Germinal center (tissue), 1 donor: Measurements from ENCODE around the gene TOM1L2.
A peak's percentile ranks its signal among the peaks of the same experiment; 100 is the strongest.
"Not testable (repeated sequence)": the region's sequence is repeated elsewhere in the genome, so short reads cannot be mapped to it uniquely, and the experiment has no call there.

Experiments
- DNase-seq: peaks from one replicate; pipeline ENCODE4 v3.0.0; 2012; ENCODE audit warnings: mixed read lengths, low spot score

The TOM1L2 gene

DNA sequence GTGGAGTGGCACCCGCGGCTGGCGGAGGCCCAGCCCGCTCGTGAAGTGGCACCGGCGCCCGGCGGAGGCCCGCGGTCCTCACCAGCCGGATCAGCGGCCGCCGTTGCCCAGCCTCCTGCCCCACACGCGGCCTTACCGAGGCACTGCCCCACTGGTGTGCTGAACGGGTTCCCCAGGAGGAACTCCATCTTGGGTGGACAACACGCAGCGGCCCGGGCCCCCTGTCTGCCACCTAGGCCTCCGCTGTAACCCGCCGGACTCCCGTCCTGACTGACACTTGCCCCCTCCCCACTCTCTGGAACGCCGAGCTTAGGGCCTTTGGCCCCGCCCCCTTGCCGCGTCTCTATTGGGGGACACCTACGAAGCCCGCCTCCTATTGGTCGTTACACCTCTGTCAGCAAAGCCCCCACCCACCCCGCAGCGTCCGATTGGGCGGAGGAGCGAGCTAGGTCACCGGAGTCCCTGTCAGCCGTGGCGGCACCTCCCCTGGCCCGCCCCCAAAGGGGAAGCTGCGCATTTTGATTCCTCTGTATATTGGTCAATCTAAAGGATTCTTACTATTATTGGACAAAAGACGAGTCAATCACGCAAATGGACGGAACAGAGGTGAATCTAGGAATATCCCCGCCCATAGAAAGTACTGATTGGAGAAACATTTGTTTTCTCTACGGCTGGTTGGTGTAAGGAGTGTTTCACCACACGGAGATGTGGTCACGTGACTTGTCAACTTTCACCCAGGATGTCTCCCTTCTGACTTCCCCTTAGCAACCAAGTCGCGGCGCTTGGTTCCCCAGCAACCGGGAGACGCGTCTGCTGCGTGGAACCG lies at the start of gene TOM1L2, which contains the start of gene DRC3:
Gene TOM1L2, minus strand, starts transcription at position 275 of the 826 bp plus-strand sequence. Its CDS starts 87 bp downstream, at position 188.
Gene DRC3, plus strand, starts transcription at position 737 of the 826 bp plus-strand sequence. CDS start 4,737 bp downstream, outside the sequence.
- peak; percentile 100 for DNase-seq

DNA sequence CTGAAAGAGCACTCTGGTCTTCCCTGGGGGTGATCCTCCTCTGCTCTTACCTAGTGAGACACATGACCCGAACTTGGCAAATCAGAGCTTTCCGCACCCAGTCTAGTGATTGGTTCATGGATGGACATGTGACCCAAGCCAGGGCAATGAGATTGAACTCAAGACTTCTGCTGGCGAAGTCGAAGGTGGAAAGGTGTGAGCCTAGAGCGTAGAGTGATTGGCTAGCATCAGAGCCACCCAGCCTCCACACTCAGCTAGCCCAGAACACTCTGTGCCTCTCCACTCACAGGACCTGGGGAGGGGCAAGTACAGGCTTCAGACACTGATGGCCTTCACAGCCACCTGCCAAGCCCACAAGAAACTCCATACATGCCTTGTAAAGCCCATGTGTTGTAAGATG lies 49.2 kb upstream of the TOM1L2 start:
- DNase-seq = no peak

DNA sequence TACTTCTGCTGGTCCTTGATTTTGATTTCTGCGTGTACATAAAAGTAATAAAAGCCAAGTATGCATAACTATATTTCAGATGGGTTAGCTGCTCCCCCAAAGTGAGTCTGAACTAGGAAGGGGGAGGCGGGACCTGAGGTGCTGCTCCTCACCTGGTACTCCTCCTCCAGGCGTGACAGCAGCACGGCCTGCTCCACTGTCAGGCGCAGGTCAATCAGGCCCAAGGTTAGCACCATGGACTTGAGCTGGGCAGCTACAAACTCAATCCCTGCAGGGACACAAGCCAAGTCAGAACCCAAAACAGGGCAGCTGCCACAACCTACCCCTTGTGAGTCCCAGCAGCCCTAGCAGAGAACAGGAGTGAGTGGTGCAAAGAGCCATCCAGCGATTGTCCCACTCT lies 48.8 kb upstream of the TOM1L2 start:
- no peak for DNase-seq

DNA sequence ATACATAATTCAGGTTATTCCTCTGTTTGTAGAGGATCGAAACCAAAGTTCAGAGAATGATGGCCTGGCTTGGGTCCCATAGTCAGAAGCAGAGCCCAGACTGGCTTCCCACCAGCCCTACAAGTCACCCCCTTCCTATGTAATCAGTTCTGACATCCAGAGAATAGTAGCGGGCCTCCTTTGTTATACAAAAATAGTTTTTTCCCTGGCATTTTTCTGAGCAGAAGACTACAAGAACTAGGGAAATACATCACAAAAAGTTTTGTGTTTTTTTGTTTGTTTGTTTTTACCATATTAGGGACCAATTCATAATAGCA lies 47.6 kb upstream of the TOM1L2 start:
- DNase-seq = no peak

DNA sequence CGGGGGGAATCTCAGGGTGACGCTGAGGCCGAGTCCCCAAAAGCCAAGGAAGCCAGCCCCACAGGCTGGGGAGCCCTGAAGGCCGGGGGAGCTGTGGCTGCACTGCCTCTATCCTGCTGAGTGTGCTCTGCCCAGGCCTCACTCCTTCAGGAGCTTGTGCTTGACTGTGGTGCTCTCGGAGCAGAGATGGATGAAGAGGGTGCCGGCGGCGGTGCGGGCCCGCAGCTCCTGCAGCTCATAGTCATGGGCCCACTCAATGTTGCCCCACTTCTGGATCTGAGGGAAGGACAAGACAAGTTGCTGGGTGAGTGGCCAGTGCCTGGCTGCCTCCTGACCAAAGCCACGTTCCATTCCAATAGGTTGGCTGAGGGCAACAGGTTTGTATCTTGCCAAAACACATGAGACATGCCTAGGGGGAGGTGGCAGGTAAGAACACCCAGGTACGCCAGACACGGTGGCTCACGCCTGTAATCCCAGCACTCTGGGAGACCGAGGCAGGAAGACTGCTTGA lies 46.3 kb upstream of the TOM1L2 start:
- DNase-seq = no peak

DNA sequence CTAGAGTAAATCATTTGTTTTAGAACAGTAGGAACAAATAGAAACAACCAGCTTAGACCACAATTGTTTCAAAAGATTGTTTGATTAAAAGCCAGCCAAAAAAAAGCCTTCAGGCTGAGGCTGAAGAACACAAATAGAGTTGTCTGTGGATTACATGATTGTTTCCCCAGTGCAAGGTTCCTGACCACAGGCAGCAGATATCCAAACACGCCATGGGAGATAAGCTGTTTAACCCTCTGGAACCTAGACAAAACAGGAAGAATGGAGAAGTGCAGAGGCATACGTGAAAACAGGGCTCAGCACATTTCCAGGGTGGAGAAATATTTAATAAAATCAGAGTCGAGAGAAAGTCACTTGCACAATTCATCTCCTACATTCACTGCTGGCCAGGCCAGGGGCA lies 45.8 kb upstream of the TOM1L2 start:
- no peak for DNase-seq

DNA sequence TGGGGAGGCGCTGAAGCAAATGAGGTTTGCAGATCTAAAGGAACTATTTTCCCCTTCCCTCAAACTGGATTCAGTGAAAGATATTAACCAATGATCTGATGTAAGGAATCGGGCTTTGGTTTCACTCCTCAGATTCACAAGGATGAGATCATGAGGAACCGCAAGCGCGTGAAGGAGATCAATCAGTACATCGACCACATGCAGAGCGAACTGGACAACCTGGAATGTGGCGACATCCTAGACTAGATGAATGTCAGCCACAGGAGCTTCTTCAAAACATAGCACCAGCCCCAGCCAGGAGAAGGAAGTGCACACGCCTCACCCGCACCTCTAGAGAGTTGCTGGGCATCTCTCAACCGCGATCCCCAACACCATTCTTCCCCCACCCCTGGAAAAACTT lies 44.2 kb upstream of the TOM1L2 start:
- DNase-seq = no peak

DNA sequence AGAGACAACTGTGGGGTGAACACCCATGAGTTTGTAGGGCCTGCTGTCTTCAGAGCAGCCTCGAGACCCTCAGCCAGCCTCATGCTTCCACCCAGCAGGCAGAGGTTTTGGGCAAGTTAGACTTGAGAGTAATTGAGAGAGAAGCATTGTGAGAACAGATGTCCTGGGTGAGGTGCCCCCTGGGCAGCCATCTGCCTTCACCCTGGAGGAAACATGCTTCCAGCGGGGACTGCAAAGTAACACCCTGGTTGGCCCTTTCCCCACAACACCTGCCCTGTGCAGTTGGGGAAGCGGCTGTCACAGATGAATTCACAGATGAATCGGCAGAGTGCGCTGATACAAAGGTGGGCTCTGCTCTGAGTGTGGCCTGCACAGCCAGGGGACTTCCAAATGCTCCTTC lies 43.4 kb upstream of the TOM1L2 start:
- DNase-seq = no peak

DNA sequence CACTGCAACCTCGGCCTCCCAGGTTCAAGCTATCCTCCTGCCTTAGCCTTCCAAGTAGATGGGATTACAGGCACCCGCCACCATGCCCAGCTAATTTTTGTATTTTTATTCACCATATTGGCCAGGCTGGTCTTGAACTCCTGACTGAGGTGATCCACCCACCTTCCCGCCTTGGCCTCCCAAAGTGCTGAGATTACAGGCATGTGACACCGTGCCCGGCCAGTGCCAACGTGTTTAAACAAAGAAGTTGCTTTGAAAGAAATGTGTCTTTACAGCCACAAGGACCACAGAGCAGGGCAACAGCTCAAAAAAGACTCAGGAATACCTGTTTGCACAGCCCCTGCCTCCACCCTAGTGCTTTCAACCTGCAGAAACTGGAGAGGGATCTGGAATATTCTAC lies 41.8 kb upstream of the TOM1L2 start:
- no peak for DNase-seq

DNA sequence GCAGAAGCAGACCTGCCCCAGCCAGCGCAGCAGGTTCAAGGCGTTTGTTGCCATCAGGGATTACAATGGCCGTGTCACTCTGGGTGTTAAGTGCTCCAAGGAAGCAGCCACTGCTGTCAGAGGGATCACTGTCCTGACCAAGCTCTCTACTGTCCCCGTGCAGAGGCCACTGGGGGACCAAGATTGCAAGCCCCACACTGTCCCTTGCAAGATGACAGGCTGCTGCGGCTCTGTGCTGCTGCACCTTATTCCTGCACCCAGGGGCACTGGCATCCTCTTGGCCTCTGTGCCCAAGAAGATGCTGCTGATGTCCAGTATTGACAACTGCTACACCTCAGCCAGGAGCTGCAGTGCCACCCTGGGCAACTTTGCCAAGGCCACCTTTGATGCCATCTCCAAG lies 39.1 kb upstream of the TOM1L2 start:
- DNase-seq = no peak

DNA sequence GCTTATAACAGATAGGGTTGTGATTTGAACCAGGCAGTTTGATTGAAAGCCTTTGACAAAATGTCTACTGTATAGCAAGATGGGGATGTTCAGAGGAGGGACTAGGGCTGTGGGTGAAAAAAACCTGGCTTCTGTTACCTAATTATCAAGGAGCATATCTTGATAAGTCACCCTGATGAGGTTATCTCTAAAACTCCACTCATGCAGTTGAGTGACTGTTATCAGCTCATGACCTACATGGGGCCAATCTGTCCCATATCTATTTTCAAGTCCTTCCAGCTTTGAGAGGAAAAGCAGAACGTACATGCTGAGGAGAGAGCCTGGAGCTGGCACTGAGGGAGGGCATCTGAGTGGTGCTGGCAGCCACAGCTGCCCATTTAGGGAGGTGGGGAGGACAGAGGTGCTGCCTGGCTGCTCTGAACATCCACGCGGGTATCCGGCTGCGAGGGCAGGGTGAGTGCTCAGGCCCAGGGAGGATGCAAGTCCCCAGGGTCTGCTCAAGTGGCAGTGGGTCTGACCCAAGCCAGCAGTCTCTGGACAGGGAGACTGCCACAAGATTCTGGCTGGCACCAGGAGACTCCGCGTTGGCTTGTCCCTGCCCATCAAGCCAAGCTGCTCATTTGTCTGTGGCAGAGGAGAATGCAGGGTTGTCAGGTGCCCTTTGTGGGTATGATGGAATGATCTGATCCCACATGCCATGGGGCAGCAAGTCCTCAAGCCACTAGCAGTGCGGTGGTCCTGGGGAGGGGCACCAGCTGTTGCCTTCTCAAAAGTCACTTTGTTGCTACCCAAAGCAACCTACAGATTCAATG lies 37.6 kb upstream of the TOM1L2 start:
- no peak for DNase-seq

DNA sequence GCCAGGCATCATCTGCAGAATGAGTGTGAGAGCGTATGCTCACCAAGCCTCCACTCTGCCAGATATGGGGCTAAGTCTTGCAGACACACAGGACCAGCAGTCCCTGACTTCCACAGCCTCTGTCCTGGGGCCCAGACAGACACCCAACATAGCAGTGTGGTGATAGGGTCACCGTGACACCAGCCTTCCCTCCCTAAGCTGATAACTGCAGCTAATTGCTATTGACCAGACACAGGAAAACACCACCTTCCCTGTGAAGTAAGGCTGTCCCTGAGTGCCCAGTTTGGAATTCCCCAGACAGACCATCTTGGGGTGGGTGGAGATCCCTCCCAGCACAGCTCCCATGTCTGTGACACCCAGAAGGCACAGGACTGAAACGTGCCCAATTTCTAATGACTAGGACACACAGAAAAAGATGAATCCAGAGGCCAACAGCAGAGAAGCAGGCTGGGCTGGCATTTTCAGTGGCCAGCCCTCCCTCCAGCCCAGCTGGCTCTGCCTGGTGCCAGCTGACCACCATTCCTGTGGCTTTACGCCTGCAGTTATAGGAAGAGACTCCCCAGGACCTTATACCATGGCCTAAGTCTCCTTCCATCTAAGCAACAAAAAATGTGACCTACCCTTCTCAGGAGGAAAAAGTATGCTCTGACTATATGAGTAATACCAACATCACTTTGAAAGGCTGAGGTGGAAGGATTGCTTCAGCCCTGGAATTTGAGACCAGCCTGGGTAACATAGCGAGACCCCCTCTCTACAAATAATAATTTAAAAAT lies 36.5 kb upstream of the TOM1L2 start:
- DNase-seq = no peak

DNA sequence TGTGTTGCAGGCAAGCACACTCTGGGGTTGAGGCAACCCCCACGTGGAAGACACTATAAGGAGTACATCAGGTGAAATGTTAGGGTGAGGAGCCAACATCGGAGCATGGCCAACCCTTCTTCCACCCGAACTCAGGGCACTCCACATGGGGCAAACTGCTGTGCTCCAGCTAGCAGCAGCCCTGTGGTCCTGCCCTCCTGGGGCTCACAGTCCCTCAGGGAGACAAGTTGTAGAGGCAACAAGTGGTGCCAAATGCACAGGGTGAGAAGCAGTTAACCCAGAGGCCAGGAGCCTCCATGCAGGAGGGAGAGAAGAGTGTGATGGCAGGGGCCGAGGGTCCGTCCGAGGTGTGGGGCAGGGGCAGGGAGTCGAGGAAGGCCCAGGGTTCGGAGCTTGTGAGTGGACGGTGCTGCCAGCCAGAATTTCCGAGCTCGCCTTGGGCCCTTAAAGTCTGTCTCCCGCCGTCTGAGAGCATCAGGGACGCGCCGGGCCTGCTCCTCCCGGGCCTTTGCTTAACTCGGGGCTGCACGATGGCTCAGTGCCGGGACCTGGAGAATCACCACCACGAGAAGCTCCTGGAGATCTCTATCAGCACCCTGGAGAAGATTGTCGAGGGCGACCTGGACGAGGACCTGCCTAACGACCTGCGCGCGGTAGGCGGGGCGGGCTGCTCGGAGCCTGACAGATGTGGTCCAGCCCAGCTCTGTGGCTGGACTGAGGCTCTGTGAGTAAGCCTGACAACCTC lies 34.5 kb upstream of the TOM1L2 start:
- no peak for DNase-seq

DNA sequence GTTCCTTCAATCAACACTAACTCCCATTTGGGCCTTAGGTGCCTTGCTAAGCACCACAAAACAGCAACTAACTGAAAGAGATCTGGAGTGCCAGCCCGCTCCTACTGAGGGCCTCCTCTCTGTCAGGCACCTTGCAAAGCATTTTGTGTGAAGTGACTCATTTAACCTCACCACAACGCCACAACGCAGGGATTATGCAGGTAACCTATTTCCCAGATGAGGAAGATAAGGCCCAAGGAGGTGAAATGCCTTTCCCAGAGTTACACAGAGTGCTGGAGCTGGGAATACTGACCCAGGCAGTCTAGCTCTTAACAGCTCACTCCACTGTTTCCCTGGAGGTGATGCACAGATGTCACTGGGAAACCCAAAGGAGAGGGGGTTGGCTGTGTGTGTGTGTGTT lies 33.3 kb upstream of the TOM1L2 start:
- no peak for DNase-seq

DNA sequence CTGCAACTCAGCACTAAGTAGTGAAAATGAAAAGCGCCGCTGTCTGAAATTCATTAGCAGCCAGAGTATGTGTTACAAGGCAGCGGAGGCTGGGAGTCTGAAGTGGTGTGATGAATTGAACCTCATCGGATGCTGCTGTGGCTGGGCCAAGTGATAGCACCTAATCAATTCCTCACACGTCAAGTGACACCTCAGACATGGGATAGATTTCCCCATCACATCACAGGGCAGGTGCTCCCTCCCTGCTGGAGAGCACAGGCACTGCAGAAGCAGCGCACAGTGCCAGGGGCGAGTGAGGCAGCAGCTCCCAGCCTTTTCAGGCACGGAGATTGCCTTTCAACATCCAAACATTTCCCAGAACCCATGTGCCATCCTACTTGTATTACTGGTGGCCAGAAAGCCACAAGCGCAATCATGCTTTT lies 32.7 kb upstream of the TOM1L2 start:
- no peak for DNase-seq

DNA sequence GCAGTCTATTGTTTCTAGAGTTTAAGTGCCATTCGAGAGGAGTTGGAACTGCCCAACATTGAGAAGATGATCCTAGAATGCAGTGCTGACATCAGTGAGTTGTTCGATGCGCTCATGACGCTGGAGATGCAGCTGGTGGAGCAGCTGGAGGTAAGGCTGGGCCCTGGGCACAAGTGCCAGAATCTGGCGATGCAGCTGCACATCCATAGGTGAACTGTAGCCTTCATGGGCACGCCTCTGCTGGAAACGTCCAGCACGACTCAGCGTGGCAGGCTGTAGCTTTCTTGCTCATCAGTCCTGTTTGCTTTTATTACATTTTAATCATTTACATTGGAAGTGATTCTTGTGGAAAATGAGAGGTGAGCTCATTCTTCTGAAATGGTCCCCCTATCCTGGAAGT lies 32.1 kb upstream of the TOM1L2 start:
- no peak for DNase-seq

DNA sequence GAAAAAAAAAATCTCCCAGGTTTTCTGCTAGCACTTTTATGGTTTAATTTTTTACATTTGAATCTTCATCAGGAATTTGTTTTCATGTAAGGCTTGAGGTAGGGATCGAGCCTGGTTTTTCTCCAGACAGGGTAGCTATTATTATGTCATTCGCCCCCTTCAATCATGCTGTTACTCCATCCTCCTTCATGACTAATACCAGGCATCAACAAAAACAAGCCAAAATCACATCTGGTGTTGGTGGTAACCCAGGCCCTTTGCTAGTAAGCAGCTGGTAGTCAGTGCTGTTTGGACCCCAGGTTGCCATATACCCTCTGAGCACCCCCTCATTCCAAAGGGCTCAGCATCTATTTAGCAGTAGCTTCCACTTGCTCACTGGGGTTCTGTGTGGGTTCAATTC lies 30.0 kb upstream of the TOM1L2 start:
- no peak for DNase-seq

DNA sequence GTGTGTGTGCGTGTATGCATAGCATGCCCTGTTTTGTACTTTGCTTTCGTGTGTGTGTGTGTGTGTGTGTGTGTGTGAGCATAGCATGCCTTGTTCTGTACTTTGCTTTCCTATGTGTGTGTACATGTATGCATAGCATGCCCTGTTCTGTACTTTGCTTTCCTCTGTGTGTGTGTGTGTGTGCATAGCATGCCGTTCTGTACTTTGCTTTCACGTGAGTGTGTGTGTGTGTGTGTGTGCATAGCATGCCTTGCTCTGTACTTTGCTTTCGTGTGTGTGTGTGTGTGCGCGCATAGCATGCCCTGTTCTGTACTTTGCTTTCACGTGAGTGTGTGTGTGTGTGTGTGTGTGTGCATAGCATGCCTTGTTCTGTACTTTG lies 27.8 kb upstream of the TOM1L2 start:
- no peak for DNase-seq

DNA sequence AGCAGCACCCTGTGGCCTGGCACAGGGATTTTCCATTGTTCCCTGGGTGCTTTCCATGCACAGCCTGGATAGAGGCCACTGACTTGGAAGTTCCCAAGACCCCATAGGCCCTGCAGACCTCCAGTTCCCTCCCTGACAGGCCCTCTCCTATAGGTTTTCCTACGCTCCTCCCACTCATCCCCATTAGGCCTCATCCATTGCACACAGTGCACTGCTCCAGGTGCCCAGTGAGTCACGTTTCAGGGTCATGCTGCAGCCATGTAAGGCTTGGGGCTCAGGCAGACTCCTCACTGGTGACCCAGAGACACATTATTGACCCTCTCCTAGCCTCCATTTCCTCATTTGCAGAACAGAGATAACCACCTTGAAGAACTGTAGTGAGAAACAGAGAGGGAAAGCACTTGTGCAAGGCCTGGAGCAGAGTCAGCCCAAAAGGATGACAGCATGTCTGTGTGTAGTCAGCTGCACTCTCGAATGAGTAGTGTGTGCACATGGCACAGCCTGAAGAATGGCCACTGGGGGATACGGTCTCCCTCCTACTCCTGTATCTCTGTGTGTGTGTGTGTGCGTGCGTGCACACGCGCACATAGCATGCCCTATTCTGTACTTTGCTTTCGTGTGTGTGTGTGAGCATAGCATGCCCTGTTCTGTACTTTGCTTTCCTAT lies 27.3 kb upstream of the TOM1L2 start:
- no peak for DNase-seq

DNA sequence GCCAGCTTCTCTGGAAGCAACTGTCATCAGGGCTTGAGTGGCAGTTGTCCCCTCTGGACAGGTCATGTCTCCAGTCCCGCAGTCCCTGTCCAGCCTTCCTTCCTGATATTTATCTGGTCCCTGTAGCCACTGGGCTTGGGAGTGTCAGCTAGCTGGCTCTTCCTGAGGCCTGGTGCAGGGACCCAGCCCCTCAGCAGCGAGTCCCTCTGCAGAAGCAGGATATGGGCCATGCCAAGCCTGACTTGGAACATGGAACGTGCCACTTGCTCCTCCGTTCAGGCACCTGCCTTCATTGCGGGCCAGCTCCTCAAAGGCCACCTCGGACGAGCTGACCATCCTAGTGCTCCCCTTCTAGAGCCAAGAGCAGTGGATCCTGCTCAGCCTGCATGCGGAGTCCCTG lies 26.7 kb upstream of the TOM1L2 start:
- no peak for DNase-seq

DNA sequence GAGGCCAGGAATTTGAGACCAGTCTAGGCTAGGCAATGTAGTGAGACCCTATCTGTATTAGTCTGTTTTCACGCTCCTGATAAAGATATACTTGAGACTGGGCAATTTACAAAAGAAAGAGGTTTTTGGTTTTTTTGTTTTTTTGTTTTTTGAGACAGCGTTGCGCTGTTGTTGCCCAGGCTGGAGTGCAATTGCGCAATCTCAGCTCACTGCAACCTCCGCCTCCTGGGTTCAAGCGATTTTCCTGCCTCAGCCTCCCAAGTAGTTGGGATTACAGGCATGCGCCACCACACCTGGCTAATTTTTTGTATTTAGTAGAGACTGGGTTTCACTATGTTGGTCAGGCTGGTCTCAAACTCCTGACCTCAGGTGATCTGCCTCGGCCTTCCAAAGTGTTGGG lies 23.7 kb upstream of the TOM1L2 start:
- not testable (repeated sequence) for DNase-seq
